Gastroesophageal sphincter (tissue), 4 donors: ENCODE results near the gene MFN1. TPM values are rescaled to one million over a fixed set of nuclear protein-coding genes. Genes with fewer than 3 reads are reported as not detected.

Source experiments
- ATAC-seq: fragments of 150-250 bp; one replicate; pipeline ENCODE4 v1.9.1; 2016; ENCODE audit warnings: mild to moderate bottlenecking, moderate library complexity
- H3K27ac ChIP-seq, 4 donors: fragments of 200-600 bp; sonication (generic) in 3 of 4; 1 replicate in 3 of 4; 2 replicates in 1 of 4; pipeline ENCODE4 v1.5.1; 2016 to 2019
- H3K27me3 ChIP-seq: fragments of 200-600 bp; sonication (generic); one replicate; pipeline ENCODE4 v1.5.1; 2019
- H3K36me3 ChIP-seq, 2 donors: fragments of 200-600 bp; sonication (generic); one replicate each; pipeline ENCODE4 v1.5.1; 2019; ENCODE audit warnings: control low read depth in 1 of 2
- H3K4me1 ChIP-seq, 3 donors: fragments of 200-600 bp; sonication (generic); 1 replicate in 2 of 3; 2 replicates in 1 of 3; pipeline ENCODE4 v1.5.1; 2016 to 2019; ENCODE audit warnings: control low read depth in 2 of 3
- H3K4me3 ChIP-seq, 2 donors: fragments of 200-600 bp; sonication (generic); one replicate each; pipeline ENCODE4 v1.5.1; 2019; ENCODE audit warnings: mild to moderate bottlenecking in 1 of 2, moderate library complexity in 1 of 2
- H3K9me3 ChIP-seq, 3 donors: fragments of 200-600 bp; sonication (generic); one replicate each; pipeline ENCODE4 v1.5.1; 2017 to 2019; ENCODE audit warnings: control low read depth in 2 of 3
- CTCF ChIP-seq, 4 experiments: fragments of 200-600 bp in 2 of 4; fragments of 450-650 bp in 2 of 4; sonication (generic) in 1 of 4; IDR thresholded peaks; one replicate each; pipeline ENCODE4 v1.5.1; 2017 to 2019; ENCODE audit warnings: antibody characterized with exemption in 4 of 4, mild to moderate bottlenecking in 2 of 4, moderate library complexity in 2 of 4
- EP300 ChIP-seq: sonication (generic); formaldehyde crosslinking; IDR thresholded peaks from one replicate; pipeline ENCODE4 v1.6.1; 2017; ENCODE audit warnings: antibody characterized with exemption, mild to moderate bottlenecking
- POLR2A ChIP-seq, 2 donors: fragments of 450-650 bp; IDR thresholded peaks; one replicate each; pipeline ENCODE4 v1.6.1; 2017; ENCODE audit warnings: antibody characterized with exemption in 2 of 2, mild to moderate bottlenecking in 2 of 2, moderate library complexity in 1 of 2
- POLR2AphosphoS5 ChIP-seq: sonication (generic); formaldehyde crosslinking; IDR thresholded peaks from one replicate; pipeline ENCODE4 v1.6.1; 2017; ENCODE audit warnings: antibody characterized with exemption
- WGBS, 2 donors: methylation state at CpG; one replicate each; pipeline ENCODE4 v1.1.5; 2018; ENCODE audit warnings: low coverage in 1 of 2; 5-methylcytosine and 5-hydroxymethylcytosine counted together
- total RNA-seq, 4 donors: library from RNA; depleted of rRNA; stranded (reverse); fragments of >200 nt; gene quantifications; one replicate each; pipeline ENCODE4 v1.1.0, GENCODE V29; 2016

The MFN1 gene
- total RNA-seq, 4 donors from 2014 or later: 42.5 to 56.0 (median 45.5) TPM

DNA sequence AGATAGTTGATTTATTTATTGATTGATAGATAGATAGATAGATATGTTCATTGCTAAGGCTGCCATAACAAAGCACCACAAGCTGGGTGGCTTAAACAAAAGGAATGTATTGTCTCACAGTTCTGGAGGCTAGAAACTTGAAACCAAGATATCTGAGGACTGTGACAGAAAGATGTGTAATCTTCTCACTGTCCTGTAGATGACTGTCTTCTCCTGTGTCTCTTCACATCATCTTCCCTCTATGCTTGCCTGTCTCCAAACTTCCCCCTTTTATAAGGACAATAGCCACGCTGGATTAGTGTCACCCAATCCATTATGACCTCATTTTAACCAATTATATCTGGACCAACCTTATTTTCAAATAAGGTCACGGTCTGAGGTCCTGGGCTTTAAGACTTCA is 62.8 kb downstream of the MFN1 start:
- 88 to 92% methylated on average over 2 of the region's 2 CpGs for WGBS, 2 donors
- Histone ChIP-seq H3K9me3 (no peaks in the 10 kb centered on the region), H3K27me3 (no peaks in the 10 kb centered on the region), H3K27ac (no peak overlapping the region), H3K36me3 (peaks cover 0 to 67% of the 10 kb centered on the region in 2 donors), H3K4me3 (no peak overlapping the region), H3K4me1 (no peaks in the 10 kb centered on the region)
- no peak for ATAC-seq
- no peak for TF ChIP-seq POLR2A (IDR thresholded peaks at IDR 0.05)
- TF ChIP-seq CTCF (IDR thresholded peaks at IDR 0.05): no peak
- no peak for TF ChIP-seq POLR2AphosphoS5
- TF ChIP-seq EP300: no peak

DNA sequence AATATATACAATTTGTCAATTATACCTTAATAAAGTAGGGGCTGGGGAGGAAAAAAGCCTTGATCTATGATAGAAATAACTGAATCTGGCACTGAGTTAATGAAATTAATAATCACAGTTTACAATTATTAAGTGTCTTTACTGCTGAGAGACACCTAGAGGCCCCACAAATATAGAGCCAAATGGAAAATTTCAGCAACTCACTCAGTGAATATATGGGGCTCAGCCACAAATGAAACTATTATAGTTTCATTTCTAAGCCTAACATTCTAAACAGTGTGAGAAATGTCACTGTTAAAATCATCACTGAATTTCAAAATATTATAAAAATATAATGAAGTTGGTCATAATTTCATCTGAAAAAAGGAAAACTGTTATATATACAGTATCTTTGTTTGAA is 63.5 kb downstream of the MFN1 start:
- Histone ChIP-seq H3K36me3 (peaks cover 0 to 65% of the 10 kb centered on the region in 2 donors), H3K4me1 (peaks cover 0 to 2% (median 0%) of the 10 kb centered on the region in 3 donors), H3K4me3 (no peak overlapping the region), H3K27me3 (no peaks in the 10 kb centered on the region), H3K27ac (no peak overlapping the region), H3K9me3 (no peaks in the 10 kb centered on the region)
- no peak for ATAC-seq
- TF ChIP-seq POLR2AphosphoS5 (no peak), CTCF (IDR thresholded peaks at IDR 0.05) (no peak), EP300 (no peak), POLR2A (IDR thresholded peaks at IDR 0.05) (no peak)

DNA sequence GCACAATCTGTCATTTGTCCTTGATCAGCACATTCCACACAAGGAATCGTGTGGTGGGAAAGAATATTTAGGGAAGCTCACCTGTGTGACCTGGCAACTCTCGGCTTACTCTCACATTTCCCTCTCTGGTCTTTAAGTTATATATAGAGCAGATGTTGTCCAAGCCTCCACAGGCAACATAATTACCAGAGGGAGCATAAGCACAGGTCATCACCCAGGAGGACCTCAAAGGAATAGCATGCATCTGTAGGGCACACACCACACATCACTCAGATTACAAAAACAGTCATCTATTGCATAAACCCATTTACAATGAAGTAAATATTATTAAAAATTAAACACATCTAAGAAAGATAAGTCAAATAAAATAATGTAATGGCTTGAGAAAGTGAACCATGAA is 67.3 kb downstream of the MFN1 start:
- WGBS, 2 donors: 52 to 86% methylated on average over 2 of the region's 2 CpGs
- no peak for TF ChIP-seq POLR2AphosphoS5
- no peak for TF ChIP-seq POLR2A (IDR thresholded peaks at IDR 0.05)
- TF ChIP-seq CTCF (IDR thresholded peaks at IDR 0.05): no peak
- TF ChIP-seq EP300: no peak
- Histone ChIP-seq H3K4me3 (no peak overlapping the region), H3K4me1 (peaks cover 2 to 6% (median 3%) of the 10 kb centered on the region in 3 donors), H3K27me3 (no peaks in the 10 kb centered on the region), H3K9me3 (no peaks in the 10 kb centered on the region), H3K36me3 (peaks cover 0 to 55% of the 10 kb centered on the region in 2 donors), H3K27ac (no peak overlapping the region)
- ATAC-seq: no peak

GRCh38 chr3:179415377-179415776 is 67.9 kb downstream of the MFN1 start:
- TF ChIP-seq CTCF (IDR thresholded peaks at IDR 0.05) (no peak), EP300 (no peak), POLR2A (IDR thresholded peaks at IDR 0.05) (no peak), POLR2AphosphoS5 (no peak)
- ATAC-seq: no peak
- Histone ChIP-seq H3K4me1 (peaks cover 2 to 6% (median 3%) of the 10 kb centered on the region in 3 donors), H3K27me3 (no peaks in the 10 kb centered on the region), H3K9me3 (no peaks in the 10 kb centered on the region), H3K27ac (no peak overlapping the region), H3K4me3 (no peak overlapping the region), H3K36me3 (peaks cover 0 to 50% of the 10 kb centered on the region in 2 donors)
- 37 to 82% methylated on average over 4 of the region's 4 CpGs for WGBS, 2 donors

- 97 to 100% methylated on average over 2 of the region's 2 CpGs for WGBS, 2 donors
- Histone ChIP-seq H3K27me3 (no peaks in the 10 kb centered on the region), H3K4me1 (peaks cover 2 to 17% (median 3%) of the 10 kb centered on the region in 3 donors), H3K27ac (peak overlapping the region in 2 of 4 donors; percentile 21 to 29), H3K4me3 (no peak overlapping the region), H3K36me3 (peaks cover 0 to 49% of the 10 kb centered on the region in 2 donors), H3K9me3 (no peaks in the 10 kb centered on the region)
- TF ChIP-seq POLR2AphosphoS5 (no peak), CTCF (IDR thresholded peaks at IDR 0.05) (no peak), EP300 (no peak), POLR2A (IDR thresholded peaks at IDR 0.05) (no peak)
- no peak for ATAC-seq
These were observed 69.2 kb downstream of the MFN1 start for GRCh38 chr3:179416681-179417080.
